ENCODE measurements around the gene CFHR4.
"Not testable (repeated sequence)": the region's sequence is repeated elsewhere in the genome, so short reads cannot be mapped to it uniquely, and the experiment has no call there.

The CFHR4 gene

GRCh38 chr1:196941474-196941873, 53.6 kb downstream of the CFHR4 start:
- DNase-seq (ENCODE audit: low read depth), result not testable (repeated sequence)

- not testable (repeated sequence) for DNase-seq (ENCODE audit: low read depth)
These were observed 55.7 kb downstream of the CFHR4 start, which contains the start of gene CFHR2 for GRCh38 chr1:196943568-196943967. CFHR2 (plus strand) TSS chr1:196943738; CDS start chr1:196943881, 143 bp downstream.

GRCh38 chr1:196951711-196952394, 64.0 kb downstream of the CFHR4 start:
- no peak for DNase-seq (ENCODE audit: low read depth)

- DNase-seq (ENCODE audit: low read depth), result no peak
These were observed 66.9 kb downstream of the CFHR4 start for GRCh38 chr1:196954778-196955177.

GRCh38 chr1:196955926-196956325, 68.1 kb downstream of the CFHR4 start:
- no peak for DNase-seq (ENCODE audit: low read depth)

GRCh38 chr1:196960854-196961253, 73.0 kb downstream of the CFHR4 start:
- DNase-seq (ENCODE audit: low read depth), result no peak
